HepG2 (cell line): ENCODE measurements around the gene NBR1. TPM values are rescaled to one million over a fixed set of nuclear protein-coding genes. Genes with fewer than 3 reads are reported as not detected.

Experiments
- BATF2 ChIP-seq: sonication (generic); formaldehyde crosslinking; IDR thresholded peaks from 2 replicates; pipeline ENCODE4 v1.8.0; 2022; ENCODE audit warnings: mild to moderate bottlenecking, missing genetic modification reagents, moderate library complexity
- DRAP1 ChIP-seq: IDR thresholded peaks from 2 replicates; pipeline ENCODE4 v1.6.1; 2016; ENCODE audit warnings: missing genetic modification reagents, missing compliant biosample characterization
- ELF4 ChIP-seq: sonication (generic); formaldehyde crosslinking; IDR thresholded peaks from 2 replicates; pipeline ENCODE4 v1.5.0; 2020; ENCODE audit warnings: missing genetic modification reagents, mild to moderate bottlenecking, moderate library complexity, borderline replicate concordance
- ETV5 ChIP-seq: IDR thresholded peaks from 2 replicates; pipeline ENCODE4 v1.6.1; 2018; ENCODE audit warnings: missing biosample characterization, missing genetic modification reagents, inconsistent platforms, borderline replicate concordance
- FUBP1 ChIP-seq: sonication (generic); formaldehyde crosslinking; IDR thresholded peaks from 2 replicates; pipeline ENCODE4 v1.5.1; 2020; ENCODE audit warnings: missing genetic modification reagents, mild to moderate bottlenecking, borderline replicate concordance
- GATA4 ChIP-seq: sonication (generic); IDR thresholded peaks from 2 replicates; pipeline ENCODE4 v1.6.1; 2016; ENCODE audit warnings: antibody characterized with exemption, low read depth, borderline replicate concordance
- PHB2 ChIP-seq: fragments of 450-650 bp; IDR thresholded peaks from 2 replicates; pipeline ENCODE4 v1.6.1; 2018; ENCODE audit not compliant: partially characterized antibody
- PHF21A ChIP-seq: sonication (generic); formaldehyde crosslinking; IDR thresholded peaks from 2 replicates; pipeline ENCODE4 v1.5.0; 2020; ENCODE audit warnings: mild to moderate bottlenecking, missing genetic modification reagents
- SIN3A ChIP-seq: IDR thresholded peaks from 2 replicates; pipeline ENCODE4 v1.6.1; 2011; ENCODE audit warnings: low read depth, mild to moderate bottlenecking, control low read depth, low read length, borderline replicate concordance
- SMC3 ChIP-seq: IDR thresholded peaks from 2 replicates; pipeline ENCODE4 v1.6.1; 2011; ENCODE audit warnings: low read length, improper control_type of control experiment
- SOX13 ChIP-seq, 3 experiments: fragments of 450-650 bp in 1 of 3; sonication (generic) in 1 of 3; formaldehyde crosslinking in 1 of 3; IDR thresholded peaks in 2 of 3; conservative IDR thresholded peaks in 1 of 3; 2 replicates each; pipeline versions ENCODE4 v1.5.0 to v1.6.1; 2016 to 2020; ENCODE audit warnings: antibody characterized with exemption in 1 of 3, mild to moderate bottlenecking in 1 of 3, missing compliant biosample characterization in 1 of 3, missing genetic modification reagents in 1 of 3, moderate library complexity in 1 of 3
- STAG1 ChIP-seq: sonication (generic); formaldehyde crosslinking; IDR thresholded peaks from 2 replicates; pipeline ENCODE4 v1.4.0; 2020; ENCODE audit warnings: missing genetic modification reagents
- TEF ChIP-seq: sonication (generic); formaldehyde crosslinking; IDR thresholded peaks from 2 replicates; pipeline ENCODE4 v1.5.0; 2020; ENCODE audit warnings: missing genetic modification reagents
- TFDP1 ChIP-seq: IDR thresholded peaks from 2 replicates; pipeline ENCODE4 v1.6.1; 2016; ENCODE audit warnings: missing compliant biosample characterization, missing genetic modification reagents, borderline replicate concordance
- TSC22D2 ChIP-seq: sonication (generic); formaldehyde crosslinking; IDR thresholded peaks from 2 replicates; pipeline ENCODE4 v1.5.1; 2020; ENCODE audit warnings: missing genetic modification reagents, mild to moderate bottlenecking, borderline replicate concordance
- ZFP36L1 ChIP-seq: sonication (generic); formaldehyde crosslinking; IDR thresholded peaks from 2 replicates; pipeline ENCODE4 v1.8.0; 2022; ENCODE audit warnings: mild to moderate bottlenecking, missing genetic modification reagents, moderate library complexity
- ZNF24 ChIP-seq: fragments of 450-650 bp; IDR thresholded peaks from 2 replicates; pipeline ENCODE4 v1.6.1; 2017; ENCODE audit warnings: antibody characterized with exemption, mild to moderate bottlenecking
- ZNF446 ChIP-seq: sonication (generic); formaldehyde crosslinking; IDR thresholded peaks from 2 replicates; pipeline ENCODE4 v1.5.0; 2020; ENCODE audit warnings: mild to moderate bottlenecking, missing genetic modification reagents
- ZNF616 ChIP-seq: sonication (generic); formaldehyde crosslinking; IDR thresholded peaks from 2 replicates; pipeline ENCODE4 v1.5.0; 2020; ENCODE audit warnings: low read depth, mild to moderate bottlenecking, missing genetic modification reagents
- ZNF674 ChIP-seq: sonication (generic); formaldehyde crosslinking; IDR thresholded peaks from 2 replicates; pipeline ENCODE4 v1.5.0; 2020; ENCODE audit warnings: low read depth, mild to moderate bottlenecking, missing genetic modification reagents
- ZNF800 ChIP-seq: sonication (generic); formaldehyde crosslinking; IDR thresholded peaks from 2 replicates; pipeline ENCODE4 v1.4.0; 2020; ENCODE audit warnings: missing genetic modification reagents
- polyA plus RNA-seq, 8 experiments: library from polyadenylated mRNA; depleted of rRNA in 3 of 8; stranded (reverse) in 7 of 8; unstranded in 1 of 8; fragments of >200 nt; fragmentation: Illumina TruSeq in 4 of 8; extraction: Trizol in 4 of 8; gene quantifications; 2 replicates each; pipeline versions ENCODE4 v1.2.1 to v1.2.3, GENCODE V29; 2011 to 2016; ENCODE audit warnings: low read depth in 4 of 8, missing spikeins in 1 of 8, mixed read lengths in 1 of 8; ENCODE audit not compliant: insufficient read depth in 1 of 8
- total RNA-seq, 5 experiments: library from RNA; depleted of rRNA; stranded (reverse); fragments of >200 nt; fragmentation: Illumina TruSeq; extraction: Trizol; gene quantifications; 2 replicates each; pipeline ENCODE4 v1.2.3, GENCODE V29; 2016; ENCODE audit warnings: low read depth in 1 of 5

Gene NBR1
- total and polyA plus RNA-seq, 2 of the 13 experiments (the other 11 are each of a cell fraction or from before 2014, with no cell fraction given) = 51.7 to 121 TPM

GRCh38 chr17:43171586-43172487 lies 823 bp downstream of the NBR1 start (continued):
- 0 out of 2 replicates have a peak, but pooled peaks have one; percentile 54 for TF ChIP-seq ZFP36L1 (CRISPR knock-in tag)
- no peak for TF ChIP-seq ZNF446 (CRISPR knock-in tag)
- peak; percentile 49; the same call in 1 of the 2 replicates for TF ChIP-seq TSC22D2 (CRISPR knock-in tag)
- TF ChIP-seq ETV5 (CRISPR knock-in tag) = peak; percentile 70; the same call in 1 of the 2 replicates
- TF ChIP-seq ZNF616 = no peak
- no peak for TF ChIP-seq ZNF24
- TF ChIP-seq SMC3 = peak; percentile 33; the same call in 1 of the 2 replicates
- TF ChIP-seq ZNF674 = 0 out of 2 replicates have a peak, but pooled peaks have one; percentile 22
- TF ChIP-seq SOX13 (IDR thresholded peaks at IDR 0.05) = no peak
- TF ChIP-seq SOX13 (CRISPR knock-in tag; conservative IDR thresholded peaks at IDR 0.05 in 1 of 2, IDR thresholded peaks at IDR 0.05 in 1 of 2) = 0 out of 4 replicates have a peak, but pooled peaks of 1 of the 2 experiments have one; percentile 8
- no peak for TF ChIP-seq PHB2
- TF ChIP-seq ZNF800 (CRISPR knock-in tag) = 0 out of 2 replicates have a peak, but pooled peaks have one; percentile 16
- 0 out of 2 replicates have a peak, but pooled peaks have one; percentile 29 for TF ChIP-seq TEF (CRISPR knock-in tag)
- no peak for TF ChIP-seq SIN3A
- TF ChIP-seq GATA4 = no peak
- no peak; the same call in 1 of the 2 replicates for TF ChIP-seq PHF21A (CRISPR knock-in tag)
- TF ChIP-seq DRAP1 (CRISPR knock-in tag) = peak; percentile 25; the same call in 1 of the 2 replicates
- TF ChIP-seq BATF2 = no peak
- peak; percentile 67 for TF ChIP-seq ELF4 (CRISPR knock-in tag)
- no peak for TF ChIP-seq TFDP1
- peak; percentile 49 for TF ChIP-seq STAG1 (CRISPR knock-in tag)
- no peak for TF ChIP-seq FUBP1 (CRISPR knock-in tag)
